ENCODE results near the gene AGPAT1.

Gene AGPAT1

GRCh38 chr6:32167761-32168262 is 8.1 kb downstream of the AGPAT1 start:
- DNase-seq, result no peak

GRCh38 chr6:32167154-32167760 is 8.6 kb downstream of the AGPAT1 start:
- DNase-seq, result no peak

GRCh38 chr6:32166411-32167061 is 9.3 kb downstream of the AGPAT1 start:
- DNase-seq, result no peak

GRCh38 chr6:32164295-32164694 is 11.6 kb downstream of the AGPAT1 start, which contains the start of gene EGFL8:
EGFL8 (plus strand) TSS chr6:32164595; CDS start chr6:32166166, 1,571 bp downstream.
- no peak for DNase-seq

- DNase-seq, result no peak
Observed at GRCh38 chr6:32163559-32164258, 12.2 kb downstream of the AGPAT1 start.

GRCh38 chr6:32158052-32158451 is 17.8 kb downstream of the AGPAT1 start:
- DNase-seq, result no peak

- no peak for DNase-seq
Observed at GRCh38 chr6:32156891-32157290, 19.0 kb downstream of the AGPAT1 start.

GRCh38 chr6:32154514-32155161 is 21.2 kb downstream of the AGPAT1 start:
- DNase-seq, result no peak

GRCh38 chr6:32153564-32154513 is 22.0 kb downstream of the AGPAT1 start, which contains the start of gene PPT2:
PPT2 (plus strand) TSS chr6:32154141; CDS start chr6:32154595, 454 bp downstream.
- DNase-seq, result peak; percentile 41

GRCh38 chr6:32152769-32153563 is 22.9 kb downstream of the AGPAT1 start:
- no peak for DNase-seq

GRCh38 chr6:32151863-32152768 is 23.8 kb downstream of the AGPAT1 start, which contains the start of gene PRRT1:
PRRT1 (minus strand) TSS chr6:32151939; CDS start chr6:32151827, 112 bp downstream.
- DNase-seq, result no peak

GRCh38 chr6:32151181-32151862 is 24.6 kb downstream of the AGPAT1 start:
- no peak for DNase-seq

- no peak for DNase-seq
Observed at GRCh38 chr6:32149932-32150870, 25.7 kb downstream of the AGPAT1 start.

GRCh38 chr6:32149092-32149755 is 26.7 kb downstream of the AGPAT1 start:
- DNase-seq, result no peak

- no peak for DNase-seq
Observed at GRCh38 chr6:32148289-32149091, 27.4 kb downstream of the AGPAT1 start.

GRCh38 chr6:32147401-32148132 is 28.3 kb downstream of the AGPAT1 start:
- no peak for DNase-seq
